Effector memory CD4-positive, alpha-beta T cell (primary cell): Measurements from ENCODE around the gene YPEL2.

ENCODE experiments used
- DNase-seq, 3 donors: peaks; one replicate each; pipeline ENCODE4 v3.0.0-alpha.2; 2020
- H3K27ac ChIP-seq: 2 replicates; pipeline ENCODE4 v1.7.0; 2013; ENCODE audit warnings: mild to moderate bottlenecking, low read length, moderate library complexity; ENCODE audit not compliant: insufficient read depth, poor library complexity, severe bottlenecking
- H3K27me3 ChIP-seq: replicated peaks from 2 replicates; pipeline ENCODE4 v1.7.0; 2013; ENCODE audit warnings: mild to moderate bottlenecking, low read length; ENCODE audit not compliant: insufficient read depth, control insufficient read depth, poor library complexity, severe bottlenecking
- H3K36me3 ChIP-seq: 2 replicates; pipeline ENCODE4 v1.7.0; 2013; ENCODE audit warnings: mild to moderate bottlenecking, low read length, moderate library complexity; ENCODE audit not compliant: control insufficient read depth, insufficient read depth
- H3K4me1 ChIP-seq: 2 replicates; pipeline ENCODE4 v1.7.0; 2013; ENCODE audit warnings: low read length, mild to moderate bottlenecking; ENCODE audit not compliant: control insufficient read depth, insufficient read depth, poor library complexity, severe bottlenecking
- H3K4me3 ChIP-seq: 2 replicates; pipeline ENCODE4 v1.7.0; 2013; ENCODE audit warnings: low read length, low read depth, mild to moderate bottlenecking; ENCODE audit not compliant: insufficient read depth, poor library complexity, severe bottlenecking
- H3K9me3 ChIP-seq: 2 replicates; pipeline ENCODE4 v1.7.0; 2013; ENCODE audit warnings: mild to moderate bottlenecking, low read length, moderate library complexity; ENCODE audit not compliant: control insufficient read depth

The YPEL2 gene

DNA sequence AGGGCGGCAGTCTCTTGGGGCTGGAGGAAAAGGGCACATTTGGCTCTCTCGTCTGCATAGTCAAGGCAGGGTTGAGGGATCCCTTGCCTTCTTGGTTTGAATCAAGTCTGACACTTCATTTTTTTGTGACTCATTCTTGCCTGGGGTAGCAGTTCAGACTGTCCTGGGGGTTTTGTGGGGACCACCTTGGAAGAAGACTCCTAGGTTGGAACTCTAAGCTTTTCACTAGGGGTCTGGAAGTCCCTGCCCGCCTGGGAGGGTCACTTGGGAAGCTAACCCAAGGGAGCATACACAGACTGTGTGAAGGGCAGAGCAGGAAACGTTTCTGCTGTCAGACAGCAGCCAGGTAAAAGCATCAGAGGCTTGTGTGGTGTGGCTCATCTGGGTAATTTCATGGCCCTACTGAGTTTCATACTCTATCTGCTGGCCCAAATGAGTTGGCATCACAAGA, 11.3 kb downstream of the YPEL2 start:
- Histone ChIP-seq H3K9me3 (no peaks in the 10 kb centered on the region), H3K4me1 (peaks cover 5% of the 10 kb centered on the region), H3K27ac (no peak overlapping the region), H3K4me3 (no peak overlapping the region), H3K36me3 (no peaks in the 10 kb centered on the region), H3K27me3 (no peaks in the 10 kb centered on the region)
- DNase-seq: no peak

DNA sequence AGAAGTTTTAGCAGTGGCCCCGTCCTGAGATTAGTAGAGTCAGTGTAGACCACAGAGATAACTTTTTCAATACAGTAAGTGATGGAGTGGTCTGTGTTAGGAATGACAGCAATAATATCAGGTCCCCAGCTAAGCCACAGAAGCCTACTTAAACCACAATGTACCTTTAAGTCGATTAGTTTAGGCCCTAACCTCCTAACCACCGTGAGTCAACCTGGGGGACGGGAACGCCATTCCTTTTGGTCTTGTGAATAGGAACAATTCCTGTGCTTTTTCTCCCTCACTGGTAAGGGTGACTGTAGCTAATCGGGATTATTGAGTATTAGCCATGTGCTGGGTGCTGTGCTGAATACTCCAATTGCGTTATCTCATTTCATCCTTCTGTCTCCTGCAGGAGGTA, 14.0 kb downstream of the YPEL2 start:
- Histone ChIP-seq H3K4me1 (peaks cover 5% of the 10 kb centered on the region), H3K36me3 (no peaks in the 10 kb centered on the region), H3K27ac (no peak overlapping the region), H3K27me3 (no peaks in the 10 kb centered on the region), H3K9me3 (no peaks in the 10 kb centered on the region), H3K4me3 (no peak overlapping the region)
- DNase-seq: no peak

- no peaks in the 10 kb centered on the region for H3K9me3 ChIP-seq
- H3K27ac ChIP-seq: no peak overlapping the region
- no peak overlapping the region for H3K4me3 ChIP-seq
- peaks cover 5% of the 10 kb centered on the region for H3K4me1 ChIP-seq
- no peaks in the 10 kb centered on the region for H3K36me3 ChIP-seq
- no peak for DNase-seq
- no peaks in the 10 kb centered on the region for H3K27me3 ChIP-seq
Observed at GRCh38 chr17:59346341-59346740, 14.9 kb downstream of the YPEL2 start.

- H3K4me1 ChIP-seq: peaks cover under 1% of the 10 kb centered on the region
Observed at GRCh38 chr17:59346876-59347407, 15.5 kb downstream of the YPEL2 start.

GRCh38 chr17:59347975-59348391, 16.5 kb downstream of the YPEL2 start:
- no peak overlapping the region for H3K27ac ChIP-seq
- no peaks in the 10 kb centered on the region for H3K36me3 ChIP-seq
- no peak for DNase-seq
- H3K4me1 ChIP-seq: peaks cover 5% of the 10 kb centered on the region
- H3K9me3 ChIP-seq: no peaks in the 10 kb centered on the region
- no peak overlapping the region for H3K4me3 ChIP-seq
- no peaks in the 10 kb centered on the region for H3K27me3 ChIP-seq

More at GRCh38 chr17:59346876-59347407, 15.5 kb downstream of the YPEL2 start:
- H3K9me3 ChIP-seq: no peaks in the 10 kb centered on the region
- H3K36me3 ChIP-seq: no peaks in the 10 kb centered on the region
- H3K27ac ChIP-seq: no peak overlapping the region
- no peak overlapping the region for H3K4me3 ChIP-seq
- H3K27me3 ChIP-seq: no peaks in the 10 kb centered on the region
- DNase-seq: no peak

DNA sequence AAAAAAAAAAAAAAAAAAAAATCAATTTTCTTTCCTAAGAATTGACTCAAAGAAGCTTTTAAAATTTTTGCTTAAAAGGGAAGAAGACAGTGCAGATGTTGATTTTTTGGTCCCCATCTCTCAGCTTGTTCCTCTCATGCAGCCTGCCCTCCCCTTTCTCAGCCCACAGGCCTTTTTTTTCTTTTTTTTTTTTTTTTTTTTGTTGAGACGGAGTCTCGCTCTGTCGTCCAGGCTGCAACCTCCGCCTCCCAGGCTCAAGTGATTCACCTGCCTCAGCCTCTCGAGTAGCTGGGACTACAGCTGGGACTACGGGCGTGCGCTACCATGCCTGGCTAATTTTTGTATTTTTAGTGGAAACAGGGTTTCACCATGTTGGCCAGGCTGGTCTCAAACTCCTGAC, 17.7 kb downstream of the YPEL2 start:
- Histone ChIP-seq H3K4me3 (no peak overlapping the region), H3K27me3 (no peaks in the 10 kb centered on the region), H3K27ac (no peak overlapping the region), H3K36me3 (no peaks in the 10 kb centered on the region), H3K4me1 (peaks cover 5% of the 10 kb centered on the region), H3K9me3 (no peaks in the 10 kb centered on the region)
- DNase-seq: no peak

- Histone ChIP-seq H3K27me3 (no peaks in the 10 kb centered on the region), H3K4me3 (no peak overlapping the region), H3K4me1 (peaks cover 5% of the 10 kb centered on the region), H3K36me3 (peaks cover 8% of the 10 kb centered on the region), H3K9me3 (no peaks in the 10 kb centered on the region), H3K27ac (no peak overlapping the region)
- no peak for DNase-seq
Observed at GRCh38 chr17:59353106-59353854, 21.8 kb downstream of the YPEL2 start.

GRCh38 chr17:59353936-59354755, 22.7 kb downstream of the YPEL2 start:
- DNase-seq: no peak
- Histone ChIP-seq H3K36me3 (peaks cover 8% of the 10 kb centered on the region), H3K9me3 (no peaks in the 10 kb centered on the region), H3K27me3 (no peaks in the 10 kb centered on the region), H3K4me1 (peaks cover 5% of the 10 kb centered on the region), H3K4me3 (no peak overlapping the region), H3K27ac (no peak overlapping the region)

DNA sequence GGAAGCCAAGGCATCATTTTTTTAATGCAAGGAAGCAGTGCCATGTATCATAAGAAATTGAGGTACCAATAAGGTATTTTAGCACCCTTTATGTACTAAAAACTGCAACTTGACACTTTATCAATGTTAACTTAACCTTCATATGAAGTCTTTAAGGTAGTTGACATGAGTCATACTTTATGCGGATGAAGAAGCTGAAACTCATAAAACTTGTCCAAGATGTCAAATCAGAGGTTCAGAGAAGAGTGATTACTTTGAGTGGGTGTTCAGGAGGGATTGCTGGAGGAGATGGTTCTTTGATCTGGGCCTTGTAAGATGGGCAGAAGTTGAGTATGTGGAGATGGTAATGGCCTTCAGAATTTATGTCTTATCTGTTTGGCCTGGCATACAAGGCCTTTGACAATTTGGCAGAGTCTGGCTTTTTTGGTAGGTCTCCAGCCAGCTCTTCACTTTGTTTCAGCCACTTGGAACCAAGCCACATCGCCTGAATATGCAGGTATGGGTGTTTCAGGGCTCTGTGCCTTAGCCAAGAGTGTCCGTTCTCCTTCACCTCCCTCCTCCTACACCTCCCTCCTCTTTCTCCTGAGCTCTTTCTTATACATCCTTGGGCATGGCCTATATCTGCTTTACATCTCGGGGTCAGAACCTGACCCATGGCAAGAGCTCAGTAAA, 23.7 kb downstream of the YPEL2 start:
- Histone ChIP-seq H3K27me3 (no peaks in the 10 kb centered on the region), H3K27ac (no peak overlapping the region), H3K9me3 (no peaks in the 10 kb centered on the region), H3K4me3 (no peak overlapping the region), H3K36me3 (peaks cover 8% of the 10 kb centered on the region), H3K4me1 (peaks cover 5% of the 10 kb centered on the region)
- DNase-seq: no peak
